ENCODE measurements around the gene COMMD8.
A peak's percentile ranks its signal among the peaks of the same experiment; 100 is the strongest.
"Not testable (repeated sequence)": the region's sequence is repeated elsewhere in the genome, so short reads cannot be mapped to it uniquely, and the experiment has no call there.

COMMD8 gene

GRCh38 chr4:47463235-47463956, at the start of gene COMMD8:
TSS of gene COMMD8 (minus strand) at chr4:47463702. CDS start at chr4:47463651, 51 bp downstream.
- DNase-seq, result peak; percentile 97

GRCh38 chr4:47510506-47511143, 47.1 kb upstream of the COMMD8 start:
- no peak for DNase-seq

DNA sequence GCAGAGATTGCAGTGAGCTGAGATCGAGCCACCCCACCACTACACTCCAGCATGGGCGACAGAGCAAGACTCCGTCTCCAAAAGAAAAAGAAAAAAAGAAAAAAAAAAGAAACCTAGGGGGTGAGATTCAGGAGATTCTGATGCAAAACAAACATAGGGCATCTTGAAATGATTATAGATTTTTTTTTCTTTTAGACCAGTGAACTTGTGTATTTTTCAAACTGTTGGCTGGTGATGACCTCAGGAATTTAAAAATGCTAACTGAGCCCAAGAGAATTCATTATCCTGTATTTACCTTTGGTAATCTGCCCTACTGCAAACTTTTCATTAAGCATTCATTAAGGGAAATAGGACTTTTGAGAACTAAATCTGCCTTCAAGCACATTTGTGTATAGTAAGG, 42.2 kb upstream of the COMMD8 start:
- DNase-seq, result no peak

DNA sequence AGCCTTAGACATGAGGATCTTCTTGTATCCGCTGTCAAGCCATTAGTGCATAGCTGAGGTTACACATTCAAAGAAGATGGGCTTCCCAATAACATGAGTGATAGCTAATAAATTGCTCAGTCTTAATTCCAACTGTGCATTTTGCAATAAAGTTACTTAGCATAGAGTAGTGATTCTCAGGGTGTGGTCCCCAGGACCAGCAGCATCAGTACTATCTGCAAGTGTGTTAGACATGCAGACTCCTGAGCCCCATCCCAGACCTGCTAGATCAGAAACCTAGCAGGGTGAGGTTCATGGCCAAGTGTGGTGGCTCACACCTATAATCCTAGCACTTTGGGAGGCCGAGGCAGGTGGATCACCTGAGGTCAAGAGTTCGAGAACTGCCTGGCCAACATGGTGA, 41.6 kb upstream of the COMMD8 start:
- no peak for DNase-seq

GRCh38 chr4:47500776-47501175, 37.3 kb upstream of the COMMD8 start:
- no peak for DNase-seq

- no peak for DNase-seq
Measured at GRCh38 chr4:47499700-47500099, 36.2 kb upstream of the COMMD8 start.

GRCh38 chr4:47498899-47499298, 35.4 kb upstream of the COMMD8 start:
- DNase-seq, result no peak

GRCh38 chr4:47494124-47494430, 30.6 kb upstream of the COMMD8 start:
- no peak for DNase-seq

- DNase-seq, result no peak
Measured at GRCh38 chr4:47493238-47494123, 30.0 kb upstream of the COMMD8 start.

DNA sequence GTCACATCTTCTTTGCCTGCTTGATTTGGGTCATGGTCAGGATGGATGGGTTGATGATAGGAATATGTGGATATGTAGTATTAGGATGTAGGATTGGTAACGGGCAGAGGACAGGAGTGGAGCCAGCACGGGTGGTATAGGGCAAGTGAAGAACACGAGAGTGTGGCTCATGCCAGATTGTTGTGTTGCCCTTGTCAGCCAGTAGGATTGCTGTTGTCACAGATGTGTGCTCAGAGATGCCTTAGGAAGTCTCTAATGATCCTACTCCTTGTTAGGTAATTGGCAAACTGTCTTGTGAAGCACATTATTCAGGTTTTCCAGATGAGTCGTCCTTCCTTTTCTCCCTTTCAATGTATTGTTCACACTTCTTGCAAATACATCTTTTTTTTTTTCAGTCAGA, 27.0 kb upstream of the COMMD8 start:
- peak; percentile 5 for DNase-seq

- DNase-seq, result no peak
Measured at GRCh38 chr4:47488706-47489105, 25.2 kb upstream of the COMMD8 start.

- not testable (repeated sequence) for DNase-seq
Measured at GRCh38 chr4:47486727-47487126, 23.2 kb upstream of the COMMD8 start.

GRCh38 chr4:47486231-47486673, 22.8 kb upstream of the COMMD8 start:
- DNase-seq, result no peak

- peak; percentile 16 for DNase-seq
Measured at GRCh38 chr4:47485768-47486167, 22.3 kb upstream of the COMMD8 start.

DNA sequence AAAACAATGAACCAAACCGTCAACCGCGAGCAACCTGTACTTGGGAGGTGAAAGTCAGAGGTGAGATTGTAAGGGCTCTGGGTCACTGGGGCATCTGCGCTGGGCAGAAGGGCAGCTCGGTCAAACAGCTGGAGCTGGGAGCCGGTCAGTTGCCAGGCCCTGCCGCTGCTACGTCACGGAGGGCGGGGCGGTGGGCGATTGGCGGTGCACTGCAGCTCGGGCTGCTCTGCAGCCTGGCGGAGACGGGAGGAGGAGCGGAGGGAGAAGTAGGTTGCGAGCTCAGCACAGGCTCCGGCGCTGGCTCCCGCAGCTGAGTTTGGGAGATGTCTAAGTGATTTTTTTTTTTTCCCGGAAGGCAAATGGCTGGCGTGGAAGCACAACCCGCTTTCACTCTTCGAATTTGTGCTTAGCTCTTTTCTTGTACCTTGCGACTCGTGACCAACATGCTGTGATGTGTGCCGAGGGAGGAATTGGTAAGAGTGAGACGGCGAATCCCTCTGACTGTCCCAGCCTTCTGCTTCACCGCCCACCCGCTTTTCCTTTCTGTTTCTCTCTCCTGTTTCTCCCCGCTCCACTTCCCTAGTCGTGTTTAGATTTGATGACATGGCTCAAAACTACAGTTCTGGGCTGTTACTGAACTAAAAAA, 21.7 kb upstream of the COMMD8 start, which contains the start of gene ATP10D:
ATP10D (plus strand) TSS at position 229 of the 646 bp plus-strand sequence. CDS start 27,266 bp downstream, outside the sequence.
- peak; percentile 81 for DNase-seq

DNA sequence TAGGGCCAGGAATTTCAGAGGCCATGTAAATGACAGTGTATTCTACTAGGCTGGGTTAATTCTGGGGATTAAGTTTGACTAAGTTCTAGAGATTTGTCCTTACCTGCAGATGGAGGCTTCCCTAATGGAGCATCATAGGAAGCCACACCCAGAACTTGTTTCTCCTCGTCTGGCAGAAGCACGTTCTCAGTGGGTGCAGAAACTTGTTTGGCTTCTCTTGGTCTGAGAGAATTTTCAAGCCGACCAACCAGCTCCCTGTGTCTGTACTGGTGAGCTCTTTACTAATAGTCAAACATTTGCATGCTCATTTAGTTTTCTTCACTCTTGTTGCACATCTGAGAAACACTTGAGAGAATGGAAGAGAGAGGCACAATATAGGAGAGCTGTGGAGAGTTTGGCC, 20.7 kb upstream of the COMMD8 start:
- DNase-seq, result no peak

GRCh38 chr4:47483745-47484144, 20.2 kb upstream of the COMMD8 start:
- DNase-seq, result no peak

DNA sequence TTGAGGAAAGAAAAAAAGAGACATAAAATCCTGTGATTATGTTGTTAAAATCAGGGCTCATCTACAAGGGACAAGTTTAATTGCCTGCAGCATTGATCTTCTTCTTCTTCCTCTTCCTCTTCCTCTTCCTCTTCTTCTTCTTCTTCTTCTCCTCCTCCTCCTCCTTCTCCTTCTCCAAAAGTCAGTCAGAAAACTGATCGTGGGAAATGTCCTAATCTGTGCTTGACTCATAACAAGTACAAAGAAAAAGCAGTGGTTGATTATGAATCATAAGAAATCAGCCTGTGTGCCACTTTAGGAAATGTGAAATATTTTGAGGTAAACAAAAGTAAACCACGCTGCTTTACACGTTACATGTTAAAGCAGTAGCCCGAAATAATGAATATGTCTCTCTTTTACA, 18.8 kb upstream of the COMMD8 start:
- DNase-seq, result no peak

DNA sequence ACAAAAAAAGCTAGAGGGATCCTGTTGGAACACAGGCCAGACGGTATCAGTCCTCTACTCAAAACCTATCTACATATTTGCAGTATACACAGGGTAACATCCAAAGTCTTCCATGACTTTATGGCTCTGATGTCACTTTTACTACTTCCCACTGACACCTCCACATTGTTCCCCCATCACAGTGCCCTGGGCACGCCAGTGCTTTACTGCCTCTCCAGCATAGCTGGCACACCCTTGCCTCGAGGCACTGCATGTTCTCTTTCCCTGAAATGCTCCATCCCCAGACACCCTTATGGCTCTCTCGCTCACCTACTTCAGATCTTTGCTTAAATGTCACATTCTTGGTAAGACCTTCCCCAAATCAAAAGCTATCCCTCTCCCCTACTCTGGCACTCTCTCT, 15.3 kb upstream of the COMMD8 start:
- DNase-seq, result no peak

DNA sequence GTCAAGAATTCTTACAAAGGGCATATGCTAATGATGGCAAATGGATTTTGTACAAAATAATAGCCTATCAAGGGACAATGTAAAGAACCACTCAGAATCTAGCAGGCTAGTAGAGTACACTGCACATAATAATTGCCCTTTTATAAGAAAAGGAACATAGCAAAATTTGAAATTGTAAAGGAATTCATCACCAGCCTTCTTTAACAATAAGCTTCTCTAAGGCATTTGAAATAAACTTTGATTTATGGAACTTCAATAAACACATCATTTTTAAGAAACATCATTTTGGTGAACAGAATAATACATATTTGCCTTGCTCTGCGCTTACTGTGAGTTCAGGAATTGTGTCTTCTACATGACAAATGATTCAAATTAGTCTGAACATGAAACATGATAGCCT, 11.9 kb upstream of the COMMD8 start:
- no peak for DNase-seq

DNA sequence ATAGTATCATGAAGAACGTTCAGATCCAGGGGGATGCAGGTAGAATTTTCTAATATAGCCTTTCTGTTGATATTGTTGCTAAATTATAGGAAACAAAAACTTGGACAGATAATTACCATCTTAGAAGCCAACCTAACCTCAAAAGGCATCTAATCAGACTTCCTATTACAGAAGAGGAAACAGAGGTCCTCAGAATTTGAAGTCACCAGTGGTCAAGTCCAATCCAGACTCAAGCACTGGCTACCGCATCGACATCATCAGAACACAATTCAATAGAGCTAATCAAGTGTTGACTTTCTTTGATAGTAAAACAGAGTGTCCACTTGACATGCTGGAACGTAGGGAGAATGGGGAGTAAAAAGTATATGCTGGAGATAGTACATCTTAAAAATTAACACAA, 11.3 kb upstream of the COMMD8 start:
- DNase-seq, result no peak

GRCh38 chr4:47473141-47473750, 9.7 kb upstream of the COMMD8 start:
- no peak for DNase-seq

- no peak for DNase-seq
Measured at GRCh38 chr4:47471591-47471990, 8.1 kb upstream of the COMMD8 start.
